HepG2 (cell line): ENCODE results near the gene ULBP2. TPM values are rescaled to one million over a fixed set of nuclear protein-coding genes. Genes with fewer than 3 reads are reported as not detected.
A peak's percentile ranks its signal among the peaks of the same experiment; 100 is the strongest.

Experiments
- ARID4A ChIP-seq: sonication (generic); formaldehyde crosslinking; IDR thresholded peaks from 2 replicates; pipeline ENCODE4 v1.5.0; 2020; ENCODE audit warnings: mild to moderate bottlenecking, missing genetic modification reagents, borderline replicate concordance
- CEBPG ChIP-seq: IDR thresholded peaks from 2 replicates; pipeline ENCODE4 v1.6.1; 2016
- HINFP ChIP-seq: sonication (generic); formaldehyde crosslinking; IDR thresholded peaks from 2 replicates; pipeline ENCODE4 v1.4.0; 2020; ENCODE audit warnings: low read depth, mild to moderate bottlenecking, missing genetic modification reagents
- SALL1 ChIP-seq: sonication (generic); formaldehyde crosslinking; IDR thresholded peaks from 2 replicates; pipeline ENCODE4 v1.8.0; 2022; ENCODE audit warnings: mild to moderate bottlenecking, missing genetic modification reagents
- SPEN ChIP-seq: sonication (generic); formaldehyde crosslinking; IDR thresholded peaks from 2 replicates; pipeline ENCODE4 v1.5.1; 2020; ENCODE audit warnings: low read depth, mild to moderate bottlenecking, missing genetic modification reagents
- SRSF4 ChIP-seq: fragments of 200-400 bp; formaldehyde crosslinking; IDR thresholded peaks from one replicate; pipeline ENCODE4 v1.6.1; 2018; ENCODE audit warnings: mild to moderate bottlenecking, low read depth, low read length, moderate library complexity; ENCODE audit not compliant: poor library complexity, severe bottlenecking
- ZNF253 ChIP-seq: sonication (generic); formaldehyde crosslinking; IDR thresholded peaks from 2 replicates; pipeline ENCODE4 v1.8.0; 2022; ENCODE audit warnings: mild to moderate bottlenecking, missing genetic modification reagents, borderline replicate concordance
- ZNF292 ChIP-seq: sonication (generic); formaldehyde crosslinking; IDR thresholded peaks from 2 replicates; pipeline ENCODE4 v1.8.1; 2022; ENCODE audit warnings: mild to moderate bottlenecking, low read depth, missing genetic modification reagents, borderline replicate concordance
- ZNF432 ChIP-seq: sonication (generic); formaldehyde crosslinking; IDR thresholded peaks from 2 replicates; pipeline ENCODE4 v1.5.0; 2020; ENCODE audit warnings: missing genetic modification reagents, mild to moderate bottlenecking, borderline replicate concordance
- ZNF704 ChIP-seq: sonication (generic); formaldehyde crosslinking; IDR thresholded peaks from 2 replicates; pipeline ENCODE4 v1.8.1; 2023; ENCODE audit warnings: mild to moderate bottlenecking, inconsistent platforms, moderate library complexity, missing genetic modification reagents, borderline replicate concordance
- ZNF749 ChIP-seq: sonication (generic); formaldehyde crosslinking; IDR thresholded peaks from 2 replicates; pipeline ENCODE4 v1.8.0; 2022; ENCODE audit warnings: mild to moderate bottlenecking, missing genetic modification reagents, moderate library complexity, borderline replicate concordance
- ZNF792 ChIP-seq: IDR thresholded peaks from 2 replicates; pipeline ENCODE4 v1.6.1; 2016
- polyA plus RNA-seq, 8 experiments: library from polyadenylated mRNA; depleted of rRNA in 3 of 8; stranded (reverse) in 7 of 8; unstranded in 1 of 8; fragments of >200 nt; fragmentation: Illumina TruSeq in 4 of 8; extraction: Trizol in 4 of 8; gene quantifications; 2 replicates each; pipeline versions ENCODE4 v1.2.1 to v1.2.3, GENCODE V29; 2011 to 2016; ENCODE audit warnings: low read depth in 4 of 8, missing spikeins in 1 of 8, mixed read lengths in 1 of 8; ENCODE audit not compliant: insufficient read depth in 1 of 8
- total RNA-seq, 5 experiments: library from RNA; depleted of rRNA; stranded (reverse); fragments of >200 nt; fragmentation: Illumina TruSeq; extraction: Trizol; gene quantifications; 2 replicates each; pipeline ENCODE4 v1.2.3, GENCODE V29; 2016; ENCODE audit warnings: low read depth in 1 of 5
- TF ChIP-seq, protein P1 (sequence below): sonication (generic); formaldehyde crosslinking; IDR thresholded peaks from 2 replicates; pipeline ENCODE4 v1.4.0; 2020; ENCODE audit warnings: missing genetic modification reagents, low read depth, mild to moderate bottlenecking, borderline replicate concordance
- TF ChIP-seq, protein P2 (sequence below): sonication (generic); formaldehyde crosslinking; IDR thresholded peaks from 2 replicates; pipeline ENCODE4 v1.4.0; 2020; ENCODE audit warnings: missing genetic modification reagents

The ULBP2 gene
- total and polyA plus RNA-seq, 2 of the 13 experiments (the other 11 are each of a cell fraction or from before 2014, with no cell fraction given): not detected

GRCh38 chr6:149925974-149926777, 15.6 kb upstream of the ULBP2 start (continued):
- TF ChIP-seq ZNF704: peak; percentile 30; the same call in 1 of the 2 replicates
- TF ChIP-seq CEBPG (CRISPR knock-in tag): no peak
- no peak for TF ChIP-seq ZNF749
- TF ChIP-seq, protein P1, sequence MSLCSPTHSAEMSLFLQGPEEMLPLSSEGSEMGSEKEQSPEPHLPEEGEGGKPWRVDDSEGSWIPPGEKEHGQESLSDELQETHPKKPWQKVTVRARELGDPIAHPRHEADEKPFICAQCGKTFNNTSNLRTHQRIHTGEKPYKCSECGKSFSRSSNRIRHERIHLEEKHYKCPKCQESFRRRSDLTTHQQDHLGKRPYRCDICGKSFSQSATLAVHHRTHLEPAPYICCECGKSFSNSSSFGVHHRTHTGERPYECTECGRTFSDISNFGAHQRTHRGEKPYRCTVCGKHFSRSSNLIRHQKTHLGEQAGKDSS (CRISPR knock-in tag): no peak
- TF ChIP-seq SRSF4: no peak
- no peak for TF ChIP-seq ZNF253 (CRISPR knock-in tag)
- peak; percentile 51; the same call in 1 of the 2 replicates for TF ChIP-seq ZNF292 (CRISPR knock-in tag)
- TF ChIP-seq SALL1 (CRISPR knock-in tag): no peak; the same call in none of the 2 replicates
- TF ChIP-seq ZNF432 (CRISPR knock-in tag): no peak
- TF ChIP-seq, protein P2, sequence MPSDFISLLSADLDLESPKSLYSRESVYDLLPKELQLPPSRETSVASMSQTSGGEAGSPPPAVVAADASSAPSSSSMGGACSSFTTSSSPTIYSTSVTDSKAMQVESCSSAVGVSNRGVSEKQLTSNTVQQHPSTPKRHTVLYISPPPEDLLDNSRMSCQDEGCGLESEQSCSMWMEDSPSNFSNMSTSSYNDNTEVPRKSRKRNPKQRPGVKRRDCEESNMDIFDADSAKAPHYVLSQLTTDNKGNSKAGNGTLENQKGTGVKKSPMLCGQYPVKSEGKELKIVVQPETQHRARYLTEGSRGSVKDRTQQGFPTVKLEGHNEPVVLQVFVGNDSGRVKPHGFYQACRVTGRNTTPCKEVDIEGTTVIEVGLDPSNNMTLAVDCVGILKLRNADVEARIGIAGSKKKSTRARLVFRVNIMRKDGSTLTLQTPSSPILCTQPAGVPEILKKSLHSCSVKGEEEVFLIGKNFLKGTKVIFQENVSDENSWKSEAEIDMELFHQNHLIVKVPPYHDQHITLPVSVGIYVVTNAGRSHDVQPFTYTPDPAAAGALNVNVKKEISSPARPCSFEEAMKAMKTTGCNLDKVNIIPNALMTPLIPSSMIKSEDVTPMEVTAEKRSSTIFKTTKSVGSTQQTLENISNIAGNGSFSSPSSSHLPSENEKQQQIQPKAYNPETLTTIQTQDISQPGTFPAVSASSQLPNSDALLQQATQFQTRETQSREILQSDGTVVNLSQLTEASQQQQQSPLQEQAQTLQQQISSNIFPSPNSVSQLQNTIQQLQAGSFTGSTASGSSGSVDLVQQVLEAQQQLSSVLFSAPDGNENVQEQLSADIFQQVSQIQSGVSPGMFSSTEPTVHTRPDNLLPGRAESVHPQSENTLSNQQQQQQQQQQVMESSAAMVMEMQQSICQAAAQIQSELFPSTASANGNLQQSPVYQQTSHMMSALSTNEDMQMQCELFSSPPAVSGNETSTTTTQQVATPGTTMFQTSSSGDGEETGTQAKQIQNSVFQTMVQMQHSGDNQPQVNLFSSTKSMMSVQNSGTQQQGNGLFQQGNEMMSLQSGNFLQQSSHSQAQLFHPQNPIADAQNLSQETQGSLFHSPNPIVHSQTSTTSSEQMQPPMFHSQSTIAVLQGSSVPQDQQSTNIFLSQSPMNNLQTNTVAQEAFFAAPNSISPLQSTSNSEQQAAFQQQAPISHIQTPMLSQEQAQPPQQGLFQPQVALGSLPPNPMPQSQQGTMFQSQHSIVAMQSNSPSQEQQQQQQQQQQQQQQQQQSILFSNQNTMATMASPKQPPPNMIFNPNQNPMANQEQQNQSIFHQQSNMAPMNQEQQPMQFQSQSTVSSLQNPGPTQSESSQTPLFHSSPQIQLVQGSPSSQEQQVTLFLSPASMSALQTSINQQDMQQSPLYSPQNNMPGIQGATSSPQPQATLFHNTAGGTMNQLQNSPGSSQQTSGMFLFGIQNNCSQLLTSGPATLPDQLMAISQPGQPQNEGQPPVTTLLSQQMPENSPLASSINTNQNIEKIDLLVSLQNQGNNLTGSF (CRISPR knock-in tag): no peak
- TF ChIP-seq HINFP: no peak
- TF ChIP-seq ARID4A: peak; percentile 51; the same call in 1 of the 2 replicates
- TF ChIP-seq SPEN (CRISPR knock-in tag): peak; percentile 30; the same call in 1 of the 2 replicates
- no peak for TF ChIP-seq ZNF792 (CRISPR knock-in tag)
